PFSK-1 (cell line): Measurements from ENCODE around the gene MARF1.

Experiments used
- FOXP2 ChIP-seq: optimal IDR thresholded peaks from 2 replicates; pipeline ENCODE3; 2011; ENCODE audit warnings: borderline replicate concordance, control low read depth, inconsistent platforms; ENCODE audit not compliant: insufficient read depth; ENCODE audit errors: extremely low read length, extremely low read depth
- POLR2AphosphoS5 ChIP-seq: IDR thresholded peaks from 2 replicates; pipeline ENCODE4 v1.6.1; 2012; ENCODE audit warnings: low read depth, mild to moderate bottlenecking, control low read depth, low read length, moderate library complexity
- SIN3A ChIP-seq: IDR thresholded peaks from 2 replicates; pipeline ENCODE4 v1.6.1; 2012; ENCODE audit warnings: mild to moderate bottlenecking, low read length, moderate library complexity, borderline replicate concordance; ENCODE audit not compliant: insufficient read depth
- TAF1 ChIP-seq: IDR thresholded peaks from 2 replicates; pipeline ENCODE4 v1.6.1; 2012; ENCODE audit warnings: low read length, control low read depth, borderline replicate concordance; ENCODE audit not compliant: insufficient read depth
- TF ChIP-seq, protein P1 (sequence below), 2 experiments: IDR thresholded peaks; 2 replicates each; pipeline versions ENCODE4 v1.6.1 to v1.8.0; 2011 to 2012; ENCODE audit warnings: low read depth in 2 of 2, low read length in 2 of 2, control low read depth in 1 of 2, inconsistent platforms in 1 of 2, mild to moderate bottlenecking in 1 of 2, moderate library complexity in 1 of 2; ENCODE audit not compliant: insufficient read depth in 1 of 2

MARF1 gene

DNA sequence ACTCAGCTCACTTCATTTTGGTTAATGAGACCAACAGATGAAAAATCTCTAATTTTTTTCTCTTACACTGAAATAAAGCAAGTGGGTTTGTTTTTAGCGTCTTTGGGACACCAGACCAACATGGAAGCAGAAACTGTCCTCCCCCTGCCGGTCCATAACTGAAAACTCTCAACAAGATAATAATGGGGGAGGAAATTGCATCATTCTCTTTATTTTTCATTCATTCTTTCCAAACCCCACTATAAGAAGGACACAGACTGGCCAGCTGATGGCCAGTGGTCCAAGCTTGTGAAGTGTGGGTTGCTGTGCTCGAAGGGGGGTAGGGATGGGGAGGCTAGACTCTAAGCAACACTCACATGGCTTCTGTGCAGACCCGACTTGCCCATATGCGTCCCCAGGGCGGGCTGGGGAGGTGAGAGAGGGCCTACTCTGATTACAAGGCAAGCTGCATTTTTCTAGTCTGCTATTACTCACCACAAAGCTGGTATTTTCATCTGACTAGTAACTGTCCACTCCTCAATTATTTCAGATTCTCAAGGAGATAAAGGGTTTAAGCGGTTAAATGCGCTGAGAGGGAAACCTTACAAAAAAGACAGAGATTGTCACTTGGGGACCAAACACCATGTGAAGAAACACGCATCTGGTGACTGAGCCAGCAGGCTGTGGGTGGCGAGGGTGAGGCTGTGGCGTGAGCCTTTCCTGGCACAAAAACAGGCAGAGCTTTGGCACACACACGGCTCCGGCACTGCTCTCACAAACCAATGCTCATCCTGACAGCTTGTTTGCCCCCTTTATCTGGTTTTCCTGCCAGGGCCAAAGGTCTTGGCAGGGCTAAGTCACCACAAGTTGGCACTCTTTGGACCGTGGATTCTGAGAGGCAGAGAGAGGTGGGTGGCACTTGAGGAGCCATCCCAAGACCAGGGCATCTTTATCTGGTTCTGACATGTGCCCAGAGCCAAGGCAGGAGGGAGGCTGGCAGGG, 38.2 kb downstream of the MARF1 start:
- no peak for TF ChIP-seq TAF1
- no peak for TF ChIP-seq SIN3A
- no peak for TF ChIP-seq POLR2AphosphoS5
- TF ChIP-seq, protein P1, sequence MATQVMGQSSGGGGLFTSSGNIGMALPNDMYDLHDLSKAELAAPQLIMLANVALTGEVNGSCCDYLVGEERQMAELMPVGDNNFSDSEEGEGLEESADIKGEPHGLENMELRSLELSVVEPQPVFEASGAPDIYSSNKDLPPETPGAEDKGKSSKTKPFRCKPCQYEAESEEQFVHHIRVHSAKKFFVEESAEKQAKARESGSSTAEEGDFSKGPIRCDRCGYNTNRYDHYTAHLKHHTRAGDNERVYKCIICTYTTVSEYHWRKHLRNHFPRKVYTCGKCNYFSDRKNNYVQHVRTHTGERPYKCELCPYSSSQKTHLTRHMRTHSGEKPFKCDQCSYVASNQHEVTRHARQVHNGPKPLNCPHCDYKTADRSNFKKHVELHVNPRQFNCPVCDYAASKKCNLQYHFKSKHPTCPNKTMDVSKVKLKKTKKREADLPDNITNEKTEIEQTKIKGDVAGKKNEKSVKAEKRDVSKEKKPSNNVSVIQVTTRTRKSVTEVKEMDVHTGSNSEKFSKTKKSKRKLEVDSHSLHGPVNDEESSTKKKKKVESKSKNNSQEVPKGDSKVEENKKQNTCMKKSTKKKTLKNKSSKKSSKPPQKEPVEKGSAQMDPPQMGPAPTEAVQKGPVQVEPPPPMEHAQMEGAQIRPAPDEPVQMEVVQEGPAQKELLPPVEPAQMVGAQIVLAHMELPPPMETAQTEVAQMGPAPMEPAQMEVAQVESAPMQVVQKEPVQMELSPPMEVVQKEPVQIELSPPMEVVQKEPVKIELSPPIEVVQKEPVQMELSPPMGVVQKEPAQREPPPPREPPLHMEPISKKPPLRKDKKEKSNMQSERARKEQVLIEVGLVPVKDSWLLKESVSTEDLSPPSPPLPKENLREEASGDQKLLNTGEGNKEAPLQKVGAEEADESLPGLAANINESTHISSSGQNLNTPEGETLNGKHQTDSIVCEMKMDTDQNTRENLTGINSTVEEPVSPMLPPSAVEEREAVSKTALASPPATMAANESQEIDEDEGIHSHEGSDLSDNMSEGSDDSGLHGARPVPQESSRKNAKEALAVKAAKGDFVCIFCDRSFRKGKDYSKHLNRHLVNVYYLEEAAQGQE (IDR thresholded peaks at IDR 0.05; ENCODE audit: insufficient read depth in 1 of 2, low read depth in 2 of 2, low read length in 2 of 2), result no peak
- no peak for TF ChIP-seq FOXP2

DNA sequence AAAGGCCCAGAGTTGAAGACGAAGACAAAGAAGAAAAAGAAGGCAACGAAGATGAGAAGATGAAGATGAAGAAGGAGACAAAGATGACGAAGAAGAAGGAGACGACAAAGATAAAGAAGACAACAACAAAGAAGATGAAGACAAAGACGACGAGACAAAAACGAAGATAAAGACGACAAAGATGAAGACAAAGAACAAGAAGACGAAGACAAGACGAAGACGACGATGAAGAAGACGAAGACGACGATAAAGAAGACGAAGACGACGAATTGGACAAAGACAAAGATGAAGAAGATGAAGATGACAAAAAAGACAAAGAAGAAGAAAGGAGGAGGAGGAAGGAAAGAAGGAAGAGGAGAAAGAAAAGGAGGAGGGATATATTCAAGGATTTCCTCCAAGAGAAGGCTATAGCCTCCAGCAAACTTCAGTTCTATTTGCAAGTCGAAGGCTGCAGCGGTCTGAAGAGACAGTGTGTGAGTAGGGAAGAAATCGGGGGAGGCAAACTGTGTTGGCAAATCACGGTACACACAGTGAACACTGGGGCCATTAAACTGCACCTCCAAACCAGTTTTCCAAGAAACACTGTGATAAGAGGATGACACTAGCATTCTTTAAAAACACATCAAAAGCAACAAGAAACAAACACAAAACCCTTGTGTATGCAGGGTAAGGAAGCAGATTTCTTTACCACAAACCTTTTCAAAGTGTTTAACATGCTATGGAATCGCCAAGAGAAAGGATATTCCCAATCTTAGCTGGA, 40.5 kb downstream of the MARF1 start:
- TF ChIP-seq SIN3A, result no peak
- no peak for TF ChIP-seq FOXP2
- TF ChIP-seq TAF1, result no peak
- TF ChIP-seq POLR2AphosphoS5, result no peak
- TF ChIP-seq, protein P1 (IDR thresholded peaks at IDR 0.05; ENCODE audit: insufficient read depth in 1 of 2, low read depth in 2 of 2, low read length in 2 of 2), result no peak

DNA sequence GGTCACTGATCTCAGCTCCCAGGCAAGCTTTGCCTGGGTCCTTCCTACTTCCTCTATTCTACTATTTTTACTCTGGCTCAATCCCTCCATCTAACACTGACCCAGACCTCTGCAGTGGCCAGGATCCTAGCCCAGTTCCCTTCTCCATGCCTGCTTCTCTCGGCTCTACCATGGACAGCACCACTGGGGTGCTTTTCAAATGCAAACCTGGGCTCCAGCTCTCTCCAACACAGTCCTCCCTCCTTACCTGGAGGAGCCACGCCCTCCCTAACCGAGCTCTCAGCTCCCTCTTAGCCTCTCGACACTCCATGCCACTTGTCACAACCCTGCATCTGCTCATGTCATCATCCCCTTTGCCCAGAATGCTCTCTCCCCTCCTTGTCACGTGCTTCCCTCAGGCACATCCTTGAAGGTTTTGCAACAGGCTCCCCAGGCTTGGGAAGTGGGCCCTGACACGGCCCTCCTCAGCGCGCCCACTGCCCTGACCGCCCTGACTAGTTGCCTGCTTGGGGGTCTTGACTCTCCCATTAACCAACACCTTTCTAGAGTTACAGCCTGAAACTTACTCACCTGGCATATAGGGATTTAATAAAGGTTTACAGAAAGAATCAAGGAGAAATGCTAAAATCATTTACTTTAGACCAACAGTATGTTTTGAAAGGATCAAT, 41.6 kb downstream of the MARF1 start:
- TF ChIP-seq POLR2AphosphoS5, result no peak
- TF ChIP-seq, protein P1 (IDR thresholded peaks at IDR 0.05; ENCODE audit: insufficient read depth in 1 of 2, low read depth in 2 of 2, low read length in 2 of 2), result peak; percentile 77 to 89

DNA sequence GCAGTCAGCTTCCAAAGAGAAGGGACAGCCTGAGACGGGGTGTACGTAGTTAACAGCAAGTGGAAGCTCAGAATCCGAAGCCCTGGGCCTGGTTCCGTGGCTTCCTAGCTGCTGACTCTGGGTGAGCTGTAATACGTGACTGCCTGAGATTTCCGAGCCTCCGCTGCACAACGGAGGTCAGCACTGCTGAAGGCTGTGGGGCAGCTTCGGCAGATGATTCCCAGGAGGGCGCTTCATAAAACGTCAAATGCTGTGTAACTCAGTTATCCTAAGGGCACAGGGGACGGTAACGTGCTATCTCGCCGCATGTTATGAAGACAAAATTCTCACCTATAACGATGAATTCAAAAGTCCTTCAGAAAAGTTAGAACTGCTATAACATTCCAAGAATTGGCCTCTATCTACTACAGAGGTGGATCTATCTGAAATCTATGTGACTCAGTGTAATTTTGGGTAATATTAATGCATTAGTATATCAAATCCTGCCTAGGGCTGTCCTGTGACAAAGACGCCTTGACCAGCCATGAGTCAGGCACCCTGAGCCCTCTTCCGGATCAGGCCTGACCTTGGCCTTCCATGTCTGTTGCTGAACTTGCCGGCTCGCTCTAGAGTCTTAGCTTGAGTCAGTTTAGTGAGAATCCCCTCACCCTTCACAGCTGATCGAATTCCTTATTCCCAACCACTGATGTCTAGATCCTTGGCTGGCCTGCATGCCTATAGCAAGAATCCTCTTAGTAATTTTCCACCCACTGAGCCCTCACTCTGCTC, 43.5 kb downstream of the MARF1 start:
- TF ChIP-seq FOXP2 (no peak), SIN3A (no peak), TAF1 (no peak), POLR2AphosphoS5 (no peak)
- TF ChIP-seq, protein P1 (IDR thresholded peaks at IDR 0.05; ENCODE audit: insufficient read depth in 1 of 2, low read depth in 2 of 2, low read length in 2 of 2), result no peak
